Aorta (tissue), 5 donors: ENCODE measurements around the gene NSMF. TPM values are rescaled to one million over a fixed set of nuclear protein-coding genes. Genes with fewer than 3 reads are reported as not detected.

Experiments used
- ATAC-seq: fragments of 200-7000 bp; cut with Tn5 transposase; one replicate; pipeline ENCODE4 v1.9.1; 2022; ENCODE audit warnings: moderate library complexity; ENCODE audit not compliant: low FRiP score
- DNase-seq, 2 donors: peaks; one replicate each; pipeline ENCODE4 v3.0.0-alpha.2; 2020
- H3K27ac ChIP-seq, 2 donors: one replicate each; pipeline ENCODE4 v1.5.1; 2013; ENCODE audit warnings: low read length in 2 of 2, mild to moderate bottlenecking in 2 of 2, moderate library complexity in 2 of 2, control low read depth in 1 of 2, inconsistent platforms in 1 of 2, low read depth in 1 of 2
- H3K27me3 ChIP-seq, 2 donors: one replicate each; pipeline ENCODE4 v1.6.1; 2013; ENCODE audit warnings: control low read depth in 1 of 2, low read length in 1 of 2, mild to moderate bottlenecking in 1 of 2, moderate library complexity in 1 of 2; ENCODE audit not compliant: insufficient read depth in 2 of 2, control insufficient read depth in 1 of 2
- H3K36me3 ChIP-seq, 2 donors: one replicate each; pipeline ENCODE4 v1.6.1; 2013; ENCODE audit warnings: control low read depth in 1 of 2, low read length in 1 of 2, mild to moderate bottlenecking in 1 of 2; ENCODE audit not compliant: insufficient read depth in 2 of 2, control insufficient read depth in 1 of 2
- H3K4me1 ChIP-seq, 2 donors: one replicate each; pipeline ENCODE4 v1.6.1; 2013; ENCODE audit warnings: low read length in 2 of 2, control low read depth in 1 of 2, mild to moderate bottlenecking in 1 of 2, moderate library complexity in 1 of 2; ENCODE audit not compliant: insufficient read depth in 2 of 2, control insufficient read depth in 1 of 2
- H3K4me3 ChIP-seq, 2 donors: one replicate each; pipeline ENCODE4 v1.5.1; 2013; ENCODE audit warnings: low read length in 2 of 2, control low read depth in 1 of 2, mild to moderate bottlenecking in 1 of 2
- H3K9me3 ChIP-seq: one replicate; pipeline ENCODE4 v1.6.1; 2013; ENCODE audit warnings: mild to moderate bottlenecking, low read length; ENCODE audit not compliant: control insufficient read depth
- WGBS, 2 donors: extraction: QIAGEN DNeasy Blood & Tissue Kit; methylation state at CpG; one replicate each; pipeline ENCODE4 v1.1.7; 2013; 5-methylcytosine and 5-hydroxymethylcytosine counted together
- intact Hi-C, 2 donors: fragments of 100-400 bp; cut with DNase I; formaldehyde crosslinking; loops; one replicate each; pipeline versions ENCODE4 v1.14.2 to v1.15.0; 2022
- polyA plus RNA-seq, 2 donors: library from polyadenylated mRNA; stranded (reverse); fragments of 200-250 nt; gene quantifications; one replicate each; pipeline ENCODE4 v1.2.3, GENCODE V29; 2013
- total RNA-seq, 2 donors: library from RNA; stranded (reverse); fragmentation: NEBNext Ultra II Directional; extraction: Animal tissue kit (Norgen Biotek cat#: 25700); gene quantifications; one replicate each; pipeline ENCODE4 v1.2.1, GENCODE V29; 2021
- donor health status: healthy with polysubstance abuse.
- donor health status: Bipolar disorder and iron deficiency.
- donor health status: DM: no; HTN: no; CAD: no.
- donor health status: DM: no; HTN: no; CAD: no.
- donor health status: DM: yes; HTN: yes; CAD: no.

Gene NSMF
- total and polyA plus RNA-seq, 4 donors = 75.5 to 154 (median 77.5) TPM

DNA sequence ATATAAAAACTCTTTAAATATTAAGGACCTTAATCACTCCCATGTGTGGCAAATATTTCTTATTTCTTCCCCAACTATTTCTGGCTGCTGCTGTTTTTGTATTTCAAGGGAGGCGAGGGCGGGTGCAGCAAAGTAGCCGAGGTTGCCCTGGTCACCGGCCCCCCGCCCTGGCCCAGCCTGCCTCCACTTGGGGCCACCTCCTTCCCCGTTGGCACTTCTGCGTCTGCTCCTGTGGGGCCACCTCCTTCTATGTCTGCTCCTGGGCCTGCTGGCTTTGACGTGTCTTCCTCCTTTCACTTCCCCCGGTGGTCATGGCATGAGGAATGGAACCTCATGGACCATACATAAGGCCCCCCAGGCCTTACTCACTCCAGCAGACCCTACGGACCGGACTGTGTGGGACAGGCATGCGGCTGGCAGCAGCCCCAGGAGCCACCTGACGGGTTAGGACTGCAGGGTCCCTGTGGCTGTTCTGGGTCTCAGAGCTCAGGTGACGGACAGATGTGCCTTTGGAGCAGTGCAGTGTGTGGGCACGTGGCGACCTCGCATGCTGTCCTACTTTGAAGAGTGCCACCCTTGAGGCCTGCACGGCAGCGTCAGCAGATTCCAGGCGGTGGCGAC is 12.2 kb downstream of the NSMF start:
- Histone ChIP-seq H3K27ac (no peak overlapping the region), H3K36me3 (no peaks in the 10 kb centered on the region), H3K4me1 (no peaks in the 10 kb centered on the region), H3K4me3 (no peak overlapping the region), H3K27me3 (no peaks in the 10 kb centered on the region), H3K9me3 (no peaks in the 10 kb centered on the region)
- DNase-seq (peak; percentile 52 to 73), ATAC-seq (no peak)
- intact Hi-C loops = no loop called here
- 72 to 74% methylated on average over 21 of the region's 21 CpGs for WGBS, 2 donors

GRCh38 chr9:137445930-137446431 is 13.2 kb downstream of the NSMF start:
- H3K27me3 ChIP-seq = no peaks in the 10 kb centered on the region
- intact Hi-C loops = no loop called here
- no peaks in the 10 kb centered on the region for H3K36me3 ChIP-seq
- no peak overlapping the region for H3K27ac ChIP-seq
- DNase-seq (peak; percentile 48 to 77), ATAC-seq (no peak)
- WGBS, 2 donors = 65 to 68% methylated on average over 19 of the region's 19 CpGs
- H3K4me1 ChIP-seq = no peaks in the 10 kb centered on the region
- H3K9me3 ChIP-seq = no peaks in the 10 kb centered on the region
- no peak overlapping the region for H3K4me3 ChIP-seq

GRCh38 chr9:137445275-137445807 is 13.8 kb downstream of the NSMF start:
- Histone ChIP-seq H3K4me1 (no peaks in the 10 kb centered on the region), H3K27me3 (no peaks in the 10 kb centered on the region), H3K27ac (no peak overlapping the region), H3K9me3 (no peaks in the 10 kb centered on the region), H3K4me3 (no peak overlapping the region), H3K36me3 (no peaks in the 10 kb centered on the region)
- peak; percentile 87 to 93 for DNase-seq
- ATAC-seq = peak; percentile 87
- 23 to 30% methylated on average over 14 of the region's 14 CpGs for WGBS, 2 donors
- intact Hi-C loops = no loop called here

GRCh38 chr9:137444106-137444790 is 14.9 kb downstream of the NSMF start:
- H3K36me3 ChIP-seq = no peaks in the 10 kb centered on the region
- DNase-seq (peak in 1 of 2 donors; percentile 37), ATAC-seq (no peak)
- no peaks in the 10 kb centered on the region for H3K27me3 ChIP-seq
- no peak overlapping the region for H3K4me3 ChIP-seq
- intact Hi-C loops = no loop called here
- H3K9me3 ChIP-seq = no peaks in the 10 kb centered on the region
- H3K27ac ChIP-seq = no peak overlapping the region
- 86 to 87% methylated on average over 14 of the region's 14 CpGs for WGBS, 2 donors
- no peaks in the 10 kb centered on the region for H3K4me1 ChIP-seq

- Histone ChIP-seq H3K9me3 (no peaks in the 10 kb centered on the region), H3K4me1 (no peaks in the 10 kb centered on the region), H3K4me3 (no peak overlapping the region), H3K27ac (no peak overlapping the region), H3K36me3 (no peaks in the 10 kb centered on the region), H3K27me3 (no peaks in the 10 kb centered on the region)
- intact Hi-C loops = no loop called here
- no peak for ATAC-seq
- 9 to 10% methylated on average over 7 of the region's 7 CpGs for WGBS, 2 donors
- peak in 1 of 2 donors; percentile 12 for DNase-seq
Observed at GRCh38 chr9:137441935-137442321, 17.2 kb downstream of the NSMF start.

GRCh38 chr9:137441289-137441934 is 17.7 kb downstream of the NSMF start, which contains the start of gene ENTPD8:
TSS of gene ENTPD8 (minus strand) at chr9:137441357. CDS start at chr9:137438285, 3,072 bp downstream.
- Histone ChIP-seq H3K4me3 (no peak within 1 kb of the TSS), H3K27me3 (no peaks in the 10 kb centered on the region), H3K9me3 (no peaks in the 10 kb centered on the region), H3K4me1 (no peaks in the 10 kb centered on the region), H3K27ac (no peak within 1 kb of the TSS), H3K36me3 (no peaks in the 10 kb centered on the region)
- intact Hi-C loops = no loop called here
- DNase-seq = peak; percentile 44 to 79
- ATAC-seq = peak; percentile 31
- WGBS, 2 donors = 1 to 2% methylated on average over 50 to 62 of the region's 62 CpGs

DNA sequence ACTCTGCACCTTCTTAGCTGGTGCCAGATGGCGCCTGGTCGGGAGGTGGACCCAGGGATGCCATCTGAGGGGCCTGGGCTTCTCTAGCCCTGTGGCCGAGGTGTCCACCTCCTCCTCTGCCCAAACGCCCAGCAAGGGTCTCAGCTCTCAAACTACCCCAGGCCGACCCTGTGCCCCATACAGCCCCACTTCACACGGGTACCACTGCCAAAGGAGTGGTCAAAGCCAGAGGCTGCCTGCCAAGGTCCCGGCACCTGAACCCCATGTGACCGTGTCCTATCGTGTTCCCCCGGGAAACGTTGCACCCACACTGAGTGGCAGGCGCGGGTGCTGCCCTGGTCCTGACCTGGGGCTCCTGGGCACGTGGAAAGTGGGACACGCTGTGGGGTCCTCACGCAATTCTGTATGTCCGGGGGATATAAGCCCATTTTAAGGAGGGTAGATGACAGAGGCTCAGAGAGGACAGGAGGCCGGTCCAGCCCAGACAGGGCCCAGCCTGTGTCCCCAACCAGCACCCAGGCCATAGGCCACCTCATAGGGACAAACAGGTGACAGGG is 19.9 kb downstream of the NSMF start:
- H3K9me3 ChIP-seq = no peaks in the 10 kb centered on the region
- no peak for ATAC-seq
- H3K27me3 ChIP-seq = no peaks in the 10 kb centered on the region
- intact Hi-C loops = no loop called here
- no peaks in the 10 kb centered on the region for H3K4me1 ChIP-seq
- no peak overlapping the region for H3K27ac ChIP-seq
- DNase-seq = peak; percentile 36 to 69
- H3K4me3 ChIP-seq = no peak overlapping the region
- no peaks in the 10 kb centered on the region for H3K36me3 ChIP-seq
- WGBS, 2 donors = 52 to 57% methylated on average over 18 of the region's 18 CpGs

GRCh38 chr9:137438591-137439157 is 20.5 kb downstream of the NSMF start:
- DNase-seq (peak; percentile 37 to 56), ATAC-seq (no peak)
- Histone ChIP-seq H3K4me3 (no peak overlapping the region), H3K9me3 (no peaks in the 10 kb centered on the region), H3K27me3 (no peaks in the 10 kb centered on the region), H3K27ac (no peak overlapping the region), H3K36me3 (no peaks in the 10 kb centered on the region), H3K4me1 (no peaks in the 10 kb centered on the region)
- intact Hi-C loops = no loop called here
- WGBS, 2 donors = 73 to 79% methylated on average over 18 to 22 of the region's 22 CpGs
